ENCODE data around the gene SLC46A2. TPM values are rescaled to one million over a fixed set of nuclear protein-coding genes. Genes with fewer than 3 reads are reported as not detected.

SLC46A2 gene, protein sequence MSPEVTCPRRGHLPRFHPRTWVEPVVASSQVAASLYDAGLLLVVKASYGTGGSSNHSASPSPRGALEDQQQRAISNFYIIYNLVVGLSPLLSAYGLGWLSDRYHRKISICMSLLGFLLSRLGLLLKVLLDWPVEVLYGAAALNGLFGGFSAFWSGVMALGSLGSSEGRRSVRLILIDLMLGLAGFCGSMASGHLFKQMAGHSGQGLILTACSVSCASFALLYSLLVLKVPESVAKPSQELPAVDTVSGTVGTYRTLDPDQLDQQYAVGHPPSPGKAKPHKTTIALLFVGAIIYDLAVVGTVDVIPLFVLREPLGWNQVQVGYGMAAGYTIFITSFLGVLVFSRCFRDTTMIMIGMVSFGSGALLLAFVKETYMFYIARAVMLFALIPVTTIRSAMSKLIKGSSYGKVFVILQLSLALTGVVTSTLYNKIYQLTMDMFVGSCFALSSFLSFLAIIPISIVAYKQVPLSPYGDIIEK
- total RNA-seq (2014; rRNA removed; shearing (Covaris generic)), result not detected in 2 replicates

DNA sequence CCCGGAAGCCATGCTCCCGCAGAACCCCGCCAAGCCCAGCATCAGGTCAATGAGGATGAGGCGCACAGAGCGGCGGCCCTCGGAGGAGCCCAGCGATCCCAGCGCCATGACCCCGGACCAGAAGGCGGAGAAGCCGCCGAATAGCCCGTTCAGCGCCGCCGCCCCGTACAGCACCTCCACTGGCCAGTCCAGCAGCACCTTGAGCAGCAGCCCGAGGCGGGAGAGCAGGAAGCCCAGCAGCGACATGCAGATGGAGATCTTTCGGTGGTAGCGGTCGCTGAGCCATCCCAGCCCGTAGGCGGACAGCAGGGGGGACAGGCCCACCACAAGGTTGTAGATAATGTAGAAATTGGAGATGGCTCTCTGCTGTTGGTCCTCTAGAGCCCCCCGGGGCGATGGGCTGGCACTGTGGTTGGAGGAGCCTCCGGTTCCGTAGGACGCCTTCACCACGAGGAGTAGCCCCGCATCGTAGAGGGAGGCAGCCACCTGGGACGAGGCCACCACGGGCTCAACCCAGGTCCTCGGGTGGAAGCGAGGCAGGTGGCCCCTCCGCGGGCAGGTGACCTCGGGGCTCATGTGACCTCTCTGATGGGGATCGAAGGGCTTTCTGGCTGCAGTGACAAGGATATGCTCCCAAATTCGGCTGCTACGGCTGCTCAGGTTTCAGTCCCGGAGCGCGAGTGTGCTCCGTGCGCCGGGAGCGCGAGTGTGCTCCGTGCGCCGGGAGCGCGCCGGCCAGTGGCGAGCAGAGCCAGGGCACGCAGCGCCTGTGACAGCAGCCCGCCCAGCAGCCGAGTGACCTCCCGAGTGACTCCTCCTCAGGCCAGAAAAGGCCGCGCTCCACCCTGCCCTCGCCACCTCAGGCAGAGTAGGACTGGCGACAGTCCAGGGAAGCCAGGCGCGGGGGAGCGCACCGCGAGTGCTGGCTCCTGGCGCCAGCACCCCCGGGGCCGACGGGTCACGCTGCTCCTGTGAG lies at the start of gene SLC46A2:
Gene SLC46A2, minus strand, starts transcription at position 771 of the 976 bp plus-strand sequence. Its CDS starts 195 bp downstream, at position 576.
- H3K4me1 ChIP-seq (replicated peaks), result no peaks in the 10 kb centered on the region
- H3K36me3 ChIP-seq, result no peaks in the 10 kb centered on the region
- no peaks in the 10 kb centered on the region for H3K27me3 ChIP-seq (replicated peaks)
- no peak within 1 kb of the TSS for H3K27ac ChIP-seq
- H3K4me3 ChIP-seq, result no peak within 1 kb of the TSS
- no peak for DNase-seq (ENCODE audit: low read depth in 1 of 2, low spot score in 2 of 2)
- H3K9me3 ChIP-seq (replicated peaks), result no peaks in the 10 kb centered on the region

- H3K27me3 ChIP-seq (replicated peaks), result no peaks in the 10 kb centered on the region
- no peaks in the 10 kb centered on the region for H3K36me3 ChIP-seq
- no peak overlapping the region for H3K27ac ChIP-seq
- no peaks in the 10 kb centered on the region; the same call in 1 of the 2 replicates for H3K9me3 ChIP-seq (replicated peaks)
- no peak for DNase-seq (ENCODE audit: low read depth in 1 of 2, low spot score in 2 of 2)
- no peak overlapping the region for H3K4me3 ChIP-seq
- no peaks in the 10 kb centered on the region for H3K4me1 ChIP-seq (replicated peaks)
These were observed 48.7 kb upstream of the SLC46A2 start for GRCh38 chr9:112939418-112939817.

DNA sequence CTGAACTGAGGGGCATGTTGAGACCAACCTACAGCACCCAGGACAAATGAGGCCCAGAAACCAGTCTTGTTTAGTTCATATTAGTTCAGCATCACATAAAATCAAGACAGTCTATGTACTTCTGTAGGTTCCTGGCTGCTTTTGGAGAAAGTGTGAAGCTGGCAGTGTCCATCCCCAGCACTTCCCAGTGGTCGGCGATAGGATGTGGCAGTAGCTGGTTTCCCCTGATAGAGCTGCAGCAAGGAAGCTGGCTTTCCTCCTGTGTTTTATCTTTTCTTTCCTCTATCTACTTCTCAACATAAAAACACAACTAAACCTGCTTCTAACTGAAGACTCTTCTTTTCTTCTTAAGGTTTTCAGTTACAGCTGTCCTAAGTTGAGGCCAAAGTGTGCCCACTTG lies 43.0 kb upstream of the SLC46A2 start:
- no peak for DNase-seq (ENCODE audit: low read depth in 1 of 2, low spot score in 2 of 2)

DNA sequence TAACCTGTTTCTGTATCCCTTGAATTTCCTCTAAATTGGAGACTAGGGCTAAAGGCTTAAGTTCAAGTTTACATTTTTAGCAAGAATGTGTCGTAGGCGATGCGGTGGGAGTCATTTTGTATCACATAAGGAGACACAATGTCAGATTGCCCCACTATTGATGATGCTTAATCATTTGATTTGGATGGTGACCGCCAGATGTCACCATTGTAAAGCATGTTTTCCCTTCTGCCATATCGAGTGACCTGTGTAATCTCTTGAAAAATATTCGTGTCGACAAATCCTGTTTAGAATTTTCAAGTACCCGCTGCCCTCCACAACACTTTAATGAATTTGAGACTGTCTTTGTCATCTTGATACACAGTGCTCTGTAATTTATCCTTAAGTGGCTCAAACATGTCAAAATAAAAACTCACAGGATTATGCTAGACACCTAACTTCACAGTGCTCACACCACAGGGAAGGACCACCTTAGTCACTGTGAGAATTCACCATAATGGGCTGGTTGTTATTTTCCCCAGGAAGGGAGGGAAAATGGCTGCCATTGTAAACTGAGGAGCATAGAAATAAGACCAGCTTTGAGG lies 34.5 kb upstream of the SLC46A2 start:
- Histone ChIP-seq H3K4me3 (no peak overlapping the region), H3K27me3 (replicated peaks) (0 out of 2 replicates have a peak, but pooled peaks cover 3% of the 10 kb centered on the region), H3K27ac (no peak overlapping the region), H3K36me3 (no peaks in the 10 kb centered on the region), H3K4me1 (replicated peaks) (no peaks in the 10 kb centered on the region), H3K9me3 (replicated peaks) (no peaks in the 10 kb centered on the region)
- DNase-seq (ENCODE audit: low read depth in 1 of 2, low spot score in 2 of 2), result no peak

More for the DNA sequence above, 43.0 kb upstream of the SLC46A2 start:
- no peaks in the 10 kb centered on the region for H3K27me3 ChIP-seq (replicated peaks)
- no peaks in the 10 kb centered on the region for H3K9me3 ChIP-seq (replicated peaks)
- H3K4me1 ChIP-seq (replicated peaks), result no peaks in the 10 kb centered on the region
- no peak overlapping the region for H3K27ac ChIP-seq
- H3K4me3 ChIP-seq, result no peak overlapping the region
- no peaks in the 10 kb centered on the region for H3K36me3 ChIP-seq

DNA sequence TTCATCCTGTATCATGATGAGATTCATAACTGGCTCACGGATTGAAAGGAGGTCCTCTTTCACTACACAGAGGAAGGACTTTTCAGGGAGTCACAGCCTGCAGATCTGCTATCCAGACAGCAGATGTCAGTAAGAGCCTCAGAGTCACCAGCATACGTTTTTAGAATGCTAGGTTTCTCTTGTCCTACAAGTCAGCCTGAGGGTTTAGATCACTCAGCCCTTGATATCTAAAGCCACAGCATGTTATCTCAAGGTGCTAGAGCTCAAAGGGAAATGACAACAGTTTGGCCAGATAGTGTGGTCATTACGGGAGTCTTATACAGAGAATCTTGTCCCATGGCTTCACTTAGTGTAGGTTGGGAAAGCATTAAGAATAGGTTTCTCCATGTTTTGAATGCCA lies 30.9 kb upstream of the SLC46A2 start:
- H3K27ac ChIP-seq, result no peak overlapping the region
- H3K27me3 ChIP-seq (replicated peaks), result peaks cover 3% of the 10 kb centered on the region; the same call in 1 of the 2 replicates
- H3K4me1 ChIP-seq (replicated peaks), result no peaks in the 10 kb centered on the region
- no peaks in the 10 kb centered on the region for H3K36me3 ChIP-seq
- no peak overlapping the region for H3K4me3 ChIP-seq
- no peaks in the 10 kb centered on the region for H3K9me3 ChIP-seq (replicated peaks)
- DNase-seq (ENCODE audit: low read depth in 1 of 2, low spot score in 2 of 2), result no peak

DNA sequence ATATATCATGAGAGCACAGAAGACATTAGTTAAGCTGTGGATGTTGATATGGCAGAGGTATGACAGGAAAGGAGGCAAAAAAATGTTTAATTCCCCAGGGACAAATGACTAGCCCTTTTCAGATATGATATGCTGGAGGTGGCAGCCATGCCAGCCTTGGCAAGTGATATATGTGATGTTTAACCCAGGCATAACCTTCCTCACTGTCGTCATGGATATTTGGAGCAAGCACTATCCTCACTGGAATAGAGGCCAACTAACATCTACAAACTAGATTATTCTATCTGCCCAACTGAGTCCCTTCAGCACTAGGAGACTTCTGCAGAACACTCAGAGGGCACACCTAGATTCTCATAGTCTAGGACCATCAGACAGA lies 27.3 kb upstream of the SLC46A2 start:
- DNase-seq (ENCODE audit: low read depth in 1 of 2, low spot score in 2 of 2), result no peak
- Histone ChIP-seq H3K36me3 (no peaks in the 10 kb centered on the region), H3K4me1 (replicated peaks) (no peaks in the 10 kb centered on the region), H3K27me3 (replicated peaks) (no peaks in the 10 kb centered on the region; the same call in 1 of the 2 replicates), H3K27ac (no peak overlapping the region), H3K9me3 (replicated peaks) (no peaks in the 10 kb centered on the region), H3K4me3 (no peak overlapping the region)

DNA sequence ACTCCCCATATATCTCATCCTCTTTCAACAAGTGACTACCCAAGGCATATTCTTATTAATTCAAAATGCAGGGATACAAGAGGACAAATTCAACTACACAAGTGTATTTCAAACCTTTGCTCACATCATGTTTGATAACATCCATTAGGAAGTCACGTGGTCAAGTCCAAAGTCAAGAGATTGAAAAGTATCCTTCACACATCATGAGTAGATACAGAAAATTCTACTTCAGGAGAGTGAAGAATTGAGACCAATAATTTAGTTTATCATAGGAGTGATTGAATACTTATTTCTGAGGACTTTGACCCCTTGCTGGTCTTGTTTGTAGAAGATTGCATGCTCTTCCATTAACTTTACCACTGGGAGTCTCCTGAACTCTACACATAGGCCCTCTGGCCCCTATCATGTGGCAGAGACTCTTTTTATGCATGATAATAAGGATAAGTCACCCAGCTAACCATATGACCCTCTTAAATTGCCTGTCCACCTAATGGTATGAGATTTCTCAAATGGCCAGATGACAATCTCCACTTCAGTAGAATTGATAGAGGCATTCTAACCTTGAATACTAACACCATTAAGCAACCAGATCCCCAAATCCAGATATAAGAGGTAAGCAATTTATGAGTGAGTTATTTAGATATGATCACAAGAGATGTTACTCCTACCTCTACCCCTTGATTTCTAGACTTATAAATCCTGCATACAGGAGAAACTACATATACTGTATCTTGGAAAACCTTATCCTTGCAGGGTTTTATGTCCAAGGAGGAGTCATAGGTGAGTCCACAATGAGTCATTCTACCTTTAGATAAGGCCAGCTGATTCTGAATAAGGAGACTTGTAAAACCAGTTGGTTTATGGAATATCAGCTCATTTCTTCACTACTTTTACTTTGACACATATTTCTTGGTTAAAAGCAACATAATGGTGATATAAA lies 26.6 kb upstream of the SLC46A2 start:
- no peak for DNase-seq (ENCODE audit: low read depth in 1 of 2, low spot score in 2 of 2)
- Histone ChIP-seq H3K9me3 (replicated peaks) (no peaks in the 10 kb centered on the region), H3K27ac (no peak overlapping the region)

GRCh38 chr9:112914524-112914923 lies 23.8 kb upstream of the SLC46A2 start:
- no peaks in the 10 kb centered on the region; the same call in 1 of the 2 replicates for H3K27me3 ChIP-seq (replicated peaks)
- H3K9me3 ChIP-seq (replicated peaks), result no peaks in the 10 kb centered on the region
- no peak overlapping the region for H3K27ac ChIP-seq
- H3K4me1 ChIP-seq (replicated peaks), result no peaks in the 10 kb centered on the region
- no peak for DNase-seq (ENCODE audit: low read depth in 1 of 2, low spot score in 2 of 2)
- H3K36me3 ChIP-seq, result no peaks in the 10 kb centered on the region
- no peak overlapping the region for H3K4me3 ChIP-seq

More for the DNA sequence above, 26.6 kb upstream of the SLC46A2 start:
- no peaks in the 10 kb centered on the region for H3K36me3 ChIP-seq
- no peaks in the 10 kb centered on the region for H3K4me1 ChIP-seq (replicated peaks)
- H3K4me3 ChIP-seq, result no peak overlapping the region
- no peaks in the 10 kb centered on the region; the same call in 1 of the 2 replicates for H3K27me3 ChIP-seq (replicated peaks)

DNA sequence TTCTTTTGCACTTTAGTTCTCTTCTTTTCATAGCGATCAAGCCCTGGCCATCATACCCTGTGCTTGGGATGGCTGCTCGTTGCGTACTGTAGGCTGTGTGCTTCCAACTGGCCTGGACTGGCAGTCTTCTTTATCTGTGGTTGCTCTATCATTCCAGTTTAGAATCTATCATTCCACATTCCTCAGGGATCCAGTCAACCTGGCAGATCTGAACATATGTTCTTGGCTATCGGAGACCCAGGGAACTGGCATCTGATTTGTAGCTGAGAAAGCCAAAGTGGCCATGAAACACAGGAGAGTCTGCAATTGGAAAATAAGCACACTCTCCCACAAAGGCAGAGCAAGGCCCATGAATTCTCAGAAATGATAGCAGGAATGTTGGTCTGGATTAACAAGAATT lies 22.6 kb upstream of the SLC46A2 start:
- no peak for DNase-seq (ENCODE audit: low read depth in 1 of 2, low spot score in 2 of 2)
- no peaks in the 10 kb centered on the region for H3K27me3 ChIP-seq (replicated peaks)
- no peak overlapping the region for H3K27ac ChIP-seq
- H3K4me3 ChIP-seq, result no peak overlapping the region
- H3K4me1 ChIP-seq (replicated peaks), result no peaks in the 10 kb centered on the region
- no peaks in the 10 kb centered on the region for H3K36me3 ChIP-seq
- no peaks in the 10 kb centered on the region for H3K9me3 ChIP-seq (replicated peaks)

DNA sequence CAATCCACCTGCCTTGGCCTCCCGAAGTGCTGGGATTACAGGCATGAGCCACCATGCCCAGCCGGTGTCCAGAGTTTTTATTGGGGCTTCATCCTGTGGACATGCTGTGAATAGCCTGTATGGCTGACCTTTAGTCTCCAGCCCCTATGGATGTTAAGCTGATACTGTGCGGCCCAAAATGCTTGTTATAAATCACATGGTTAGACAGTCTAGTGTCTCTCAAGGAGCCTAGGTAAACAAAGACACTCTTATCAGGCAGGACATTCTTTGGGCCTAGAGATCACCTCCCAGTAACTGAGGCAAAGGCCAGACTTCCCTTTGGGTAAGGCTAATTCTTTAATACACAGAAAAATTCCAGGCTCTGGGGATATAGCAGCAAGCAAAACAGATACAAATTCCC lies 22.0 kb upstream of the SLC46A2 start:
- H3K36me3 ChIP-seq, result no peaks in the 10 kb centered on the region
- H3K9me3 ChIP-seq (replicated peaks), result no peaks in the 10 kb centered on the region
- DNase-seq (ENCODE audit: low read depth in 1 of 2, low spot score in 2 of 2), result no peak
- H3K27me3 ChIP-seq (replicated peaks), result no peaks in the 10 kb centered on the region
- no peak overlapping the region for H3K4me3 ChIP-seq
- no peaks in the 10 kb centered on the region for H3K4me1 ChIP-seq (replicated peaks)
- H3K27ac ChIP-seq, result no peak overlapping the region

DNA sequence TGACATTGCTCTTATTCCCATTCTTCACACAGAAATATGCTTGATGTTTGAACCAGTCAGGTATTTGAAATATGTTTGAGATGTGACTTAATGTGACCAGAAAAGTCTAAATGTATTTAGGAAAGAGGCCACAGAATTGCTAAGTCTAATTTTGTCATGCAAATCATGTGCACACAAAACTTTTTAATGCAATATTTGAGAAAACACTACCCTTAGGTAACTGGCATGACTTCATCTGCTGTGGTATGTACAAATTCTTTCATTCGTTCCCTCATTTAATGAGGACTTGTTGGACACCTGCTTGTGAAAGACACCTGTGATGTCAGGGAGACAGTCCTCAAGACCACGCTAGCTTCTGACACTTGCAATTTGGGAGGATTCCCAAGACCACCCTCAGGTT lies 21.1 kb upstream of the SLC46A2 start:
- Histone ChIP-seq H3K4me1 (replicated peaks) (no peaks in the 10 kb centered on the region), H3K27me3 (replicated peaks) (no peaks in the 10 kb centered on the region), H3K27ac (no peak overlapping the region), H3K36me3 (no peaks in the 10 kb centered on the region), H3K9me3 (replicated peaks) (no peaks in the 10 kb centered on the region), H3K4me3 (no peak overlapping the region)
- DNase-seq (ENCODE audit: low read depth in 1 of 2, low spot score in 2 of 2), result no peak

DNA sequence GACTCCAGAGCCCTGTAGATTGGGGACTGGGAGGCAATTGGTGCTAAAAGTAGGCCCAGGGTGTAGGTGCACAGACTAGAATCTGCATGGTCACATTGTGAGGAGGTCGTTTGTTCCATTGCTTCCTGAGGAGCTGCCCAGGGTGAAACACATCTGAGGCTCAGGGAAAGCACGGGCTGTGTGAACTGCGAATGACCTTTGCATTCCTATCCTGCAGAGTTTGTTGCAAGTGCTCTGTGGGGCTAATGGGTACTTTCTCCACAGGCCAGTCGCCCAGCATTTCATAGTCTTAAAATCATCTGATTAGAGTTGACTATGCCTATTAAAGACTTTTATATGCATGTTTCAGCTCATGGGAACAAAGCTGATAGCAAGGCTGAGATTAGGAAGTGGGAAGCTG lies 14.4 kb upstream of the SLC46A2 start:
- no peak for DNase-seq (ENCODE audit: low read depth in 1 of 2, low spot score in 2 of 2)

More for the DNA sequence above, 14.4 kb upstream of the SLC46A2 start:
- no peaks in the 10 kb centered on the region for H3K4me1 ChIP-seq (replicated peaks)
- no peaks in the 10 kb centered on the region for H3K36me3 ChIP-seq
- H3K27me3 ChIP-seq (replicated peaks), result no peaks in the 10 kb centered on the region
- H3K4me3 ChIP-seq, result no peak overlapping the region
- H3K27ac ChIP-seq, result no peak overlapping the region
- H3K9me3 ChIP-seq (replicated peaks), result no peaks in the 10 kb centered on the region

Data from SJSA1 (cell line).